Adrenal gland (tissue), 5 donors: ENCODE results near the gene ETFB.

Experiments
- CTCF ChIP-seq, 6 experiments: fragments of 450-650 bp in 4 of 6; fragments of 200-600 bp in 2 of 6; sonication (generic) in 1 of 6; IDR thresholded peaks; 1 replicate in 5 of 6; 2 replicates in 1 of 6; pipeline versions ENCODE4 v1.5.1 to v1.8.0; 2016 to 2021; ENCODE audit warnings: antibody characterized with exemption in 6 of 6, mild to moderate bottlenecking in 2 of 6, moderate library complexity in 1 of 6
- POLR2A ChIP-seq, 2 donors: fragments of 450-650 bp; IDR thresholded peaks; one replicate each; pipeline ENCODE4 v1.6.1; 2017; ENCODE audit warnings: antibody characterized with exemption in 2 of 2, mild to moderate bottlenecking in 2 of 2, moderate library complexity in 1 of 2
- donor health status: DM: no; HTN: no; CAD: no.

DNA sequence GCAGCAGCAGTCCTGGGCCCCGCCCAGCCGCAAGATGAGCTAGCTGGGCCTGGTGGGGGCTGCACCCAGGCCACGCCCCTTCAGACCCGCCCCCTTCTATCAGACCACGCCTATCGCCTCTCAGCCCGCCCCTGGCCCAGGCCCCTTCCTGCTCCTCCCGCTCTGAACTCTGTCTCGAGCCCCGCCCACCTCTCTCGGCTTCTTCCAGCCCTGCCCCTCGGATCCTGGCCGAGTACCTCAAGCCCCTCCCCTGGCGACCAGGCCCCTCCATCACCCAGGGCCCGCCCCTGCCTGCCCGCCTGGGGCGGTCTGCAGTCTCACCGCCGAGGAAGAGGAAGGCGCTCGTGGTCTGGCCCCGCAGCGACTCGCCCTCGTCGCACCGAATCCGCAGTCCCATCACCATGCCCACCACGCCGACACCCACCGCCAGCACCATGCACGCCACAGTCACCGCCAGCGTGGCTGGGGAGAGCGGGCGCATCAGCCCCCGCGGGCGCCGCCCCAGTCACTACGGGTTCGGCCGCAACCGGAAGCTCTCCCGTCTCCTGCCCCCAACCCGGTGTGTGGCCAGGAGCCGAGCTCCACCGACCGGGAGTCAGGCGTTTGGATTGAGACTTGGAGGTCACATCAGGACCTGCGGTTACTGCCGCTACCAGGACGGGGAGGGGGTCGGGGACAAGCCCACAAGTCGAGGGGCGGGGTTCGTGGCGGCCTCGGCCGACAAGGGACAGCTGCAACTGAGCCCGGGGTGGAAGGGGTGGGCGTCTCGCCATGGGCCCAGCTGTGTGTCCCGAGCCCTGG is 1.6 kb upstream of the ETFB start:
- TF ChIP-seq POLR2A (IDR thresholded peaks at IDR 0.05): no peak
- TF ChIP-seq CTCF (IDR thresholded peaks at IDR 0.05): peak in 1 of 6 experiments; percentile 17
